Kidney epithelial cell (primary cell): ENCODE results near the gene ZNF230. TPM values are rescaled to one million over a fixed set of nuclear protein-coding genes. Genes with fewer than 3 reads are reported as not detected.

Experiments
- DNase-seq: peaks from one replicate; pipeline ENCODE4 v3.0.0-alpha.2; 2010; ENCODE audit warnings: low read depth
- H3K27me3 ChIP-seq: 2 replicates; pipeline ENCODE4 v1.6.0; 2011; ENCODE audit warnings: low read length; ENCODE audit not compliant: control insufficient read depth, insufficient read depth
- H3K36me3 ChIP-seq: 2 replicates; pipeline ENCODE4 v1.5.1; 2011; ENCODE audit warnings: low read length; ENCODE audit not compliant: control insufficient read depth, insufficient read depth
- H3K4me3 ChIP-seq: 2 replicates; pipeline ENCODE4 v1.5.1; 2011; ENCODE audit warnings: low read depth, mild to moderate bottlenecking, control low read depth, low read length
- CTCF ChIP-seq: IDR thresholded peaks from 2 replicates; pipeline ENCODE4 v1.5.1; 2011; ENCODE audit warnings: mild to moderate bottlenecking, moderate library complexity, low read length, control low read depth, inconsistent platforms; ENCODE audit not compliant: insufficient read depth, poor library complexity, severe bottlenecking
- total RNA-seq: library from RNA; depleted of rRNA; stranded (reverse); fragments of >200 nt; gene quantifications from 2 replicates; pipeline ENCODE4 v1.2.3, GENCODE V29; 2015

Gene ZNF230
- 2.7 and 2.9 TPM in 2 replicates for total RNA-seq

GRCh38 chr19:44002566-44003460 is at the start of gene ZNF230:
TSS of gene ZNF230 (plus strand) at chr19:44002957. CDS start at chr19:44007079, 4,122 bp downstream.
- peak within 1 kb of the TSS; percentile 95 for H3K4me3 ChIP-seq
- DNase-seq: peak; percentile 88
- no peaks in the 10 kb centered on the region for H3K36me3 ChIP-seq
- H3K27me3 ChIP-seq: no peaks in the 10 kb centered on the region
- no peak for TF ChIP-seq CTCF

GRCh38 chr19:43956827-43957226 is 45.9 kb upstream of the ZNF230 start:
- H3K27me3 ChIP-seq: no peaks in the 10 kb centered on the region
- no peak for TF ChIP-seq CTCF

GRCh38 chr19:43957891-43958290 is 44.9 kb upstream of the ZNF230 start:
- DNase-seq: no peak

More at GRCh38 chr19:43956827-43957226, 45.9 kb upstream of the ZNF230 start:
- no peak for DNase-seq
- no peak overlapping the region for H3K4me3 ChIP-seq
- no peaks in the 10 kb centered on the region for H3K36me3 ChIP-seq

GRCh38 chr19:43960411-43960810 is 42.3 kb upstream of the ZNF230 start:
- Histone ChIP-seq H3K27me3 (no peaks in the 10 kb centered on the region), H3K4me3 (no peak overlapping the region)
- no peak for DNase-seq

More at GRCh38 chr19:43957891-43958290, 44.9 kb upstream of the ZNF230 start:
- TF ChIP-seq CTCF: no peak
- no peaks in the 10 kb centered on the region for H3K36me3 ChIP-seq
- no peaks in the 10 kb centered on the region for H3K27me3 ChIP-seq
- no peak overlapping the region for H3K4me3 ChIP-seq

GRCh38 chr19:43966079-43966694 is 36.6 kb upstream of the ZNF230 start:
- Histone ChIP-seq H3K4me3 (no peak overlapping the region), H3K27me3 (no peaks in the 10 kb centered on the region), H3K36me3 (peaks cover 4% of the 10 kb centered on the region)
- DNase-seq: no peak
- no peak for TF ChIP-seq CTCF

More at GRCh38 chr19:43960411-43960810, 42.3 kb upstream of the ZNF230 start:
- H3K36me3 ChIP-seq: peaks cover 2% of the 10 kb centered on the region
- no peak for TF ChIP-seq CTCF

GRCh38 chr19:43976732-43977131 is 26.0 kb upstream of the ZNF230 start:
- no peak overlapping the region for H3K4me3 ChIP-seq
- no peaks in the 10 kb centered on the region for H3K36me3 ChIP-seq
- no peak for TF ChIP-seq CTCF
- H3K27me3 ChIP-seq: no peaks in the 10 kb centered on the region
- DNase-seq: no peak
